Activated CD8-positive, alpha-beta memory T cell treated with anti-CD3 and anti-CD28 coated beads for 24 hours (primary cell): ENCODE data around the gene CYTH2.
"Not testable (repeated sequence)": the region's sequence is repeated elsewhere in the genome, so short reads cannot be mapped to it uniquely, and the experiment has no call there.

ENCODE experiments used
- DNase-seq: peaks from one replicate; pipeline ENCODE4 v3.0.0-alpha.2; 2020

The CYTH2 gene

GRCh38 chr19:48478339-48479256 lies 9.4 kb downstream of the CYTH2 start:
- DNase-seq = no peak

DNA sequence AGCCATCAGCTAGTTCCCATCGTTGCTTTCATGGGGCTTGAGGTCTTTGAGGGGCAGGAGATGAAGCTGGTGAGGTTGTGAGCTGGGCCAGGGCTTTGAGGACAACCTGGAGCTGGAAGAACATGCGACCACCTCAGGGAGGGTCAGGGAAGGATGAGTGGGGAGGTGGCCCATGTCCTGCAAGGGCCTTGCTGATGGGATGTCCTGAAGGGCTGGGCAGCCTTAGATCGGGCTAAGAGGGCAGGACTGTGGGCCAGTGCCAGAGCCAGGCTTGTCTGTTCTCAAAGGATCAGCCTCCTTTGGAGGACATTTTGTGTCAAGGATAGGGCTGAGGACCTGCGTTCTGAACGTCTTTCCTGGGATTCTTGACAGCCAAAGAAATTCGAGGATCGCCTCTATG lies 10.5 kb downstream of the CYTH2 start:
- no peak for DNase-seq

DNA sequence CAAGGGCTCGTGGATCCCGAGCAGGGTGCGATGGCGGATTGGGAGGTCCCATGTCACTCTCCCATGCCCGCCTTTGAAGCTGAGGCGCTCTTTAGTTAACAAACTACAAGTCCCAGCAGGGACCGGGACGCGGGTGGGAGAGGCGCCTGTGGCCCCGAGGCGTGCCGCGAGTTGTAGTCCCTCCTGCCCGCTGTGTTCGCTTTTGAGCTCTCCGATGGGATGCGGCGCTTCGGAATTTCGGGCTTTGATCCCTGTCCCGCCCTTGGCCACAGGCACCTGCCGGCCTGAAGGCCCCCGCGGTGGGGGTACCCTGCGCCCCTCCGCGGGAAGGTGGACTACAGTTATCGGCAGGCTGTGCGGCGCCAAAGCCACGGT lies 11.0 kb downstream of the CYTH2 start:
- DNase-seq = peak; percentile 76

DNA sequence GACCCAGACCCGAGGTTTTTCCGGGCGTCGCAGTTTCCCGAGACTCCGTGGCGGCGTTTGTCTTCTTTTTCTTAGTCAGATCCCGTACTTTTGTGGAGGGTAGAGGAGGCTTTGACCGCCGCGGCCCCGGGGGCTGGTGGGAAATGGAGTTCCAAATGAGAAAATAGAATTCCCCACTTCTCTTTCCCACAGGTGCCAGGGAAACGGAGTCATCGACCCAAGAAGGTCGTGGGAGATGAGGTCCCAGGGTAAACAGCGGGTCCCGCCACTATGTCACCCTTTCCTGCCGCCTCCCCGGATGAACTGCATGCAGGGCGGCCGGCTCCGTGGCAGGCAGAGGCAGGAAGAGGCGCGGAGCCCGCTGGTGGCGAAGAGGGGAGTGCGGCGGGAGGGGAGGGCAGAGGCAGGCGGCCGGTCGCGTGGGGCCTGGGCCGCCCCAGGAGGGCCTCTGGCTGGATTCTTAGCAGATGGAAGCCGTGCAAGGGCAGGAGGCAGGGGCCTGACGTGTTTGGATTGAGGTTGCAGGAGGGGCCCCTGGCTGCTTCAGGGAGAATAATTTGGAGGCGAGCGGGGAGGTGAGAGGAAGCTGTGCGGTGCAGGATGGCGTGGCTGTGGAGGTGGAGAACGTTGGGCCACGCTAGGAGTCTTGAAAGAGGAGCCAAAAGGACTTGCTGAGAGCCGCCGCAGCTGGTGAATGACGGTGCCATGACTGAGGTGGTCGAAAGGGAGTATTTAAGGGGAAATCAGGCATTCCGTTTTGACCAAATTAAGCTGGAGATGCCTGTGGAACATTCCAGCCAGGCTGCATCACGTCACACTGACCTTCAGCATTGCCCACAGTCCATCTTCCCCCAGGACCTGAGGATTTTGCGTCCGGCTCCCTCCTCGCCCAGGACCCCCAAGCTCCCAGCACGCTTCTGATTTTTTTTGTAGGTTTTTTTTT lies 11.7 kb downstream of the CYTH2 start:
- DNase-seq = peak; percentile 84

DNA sequence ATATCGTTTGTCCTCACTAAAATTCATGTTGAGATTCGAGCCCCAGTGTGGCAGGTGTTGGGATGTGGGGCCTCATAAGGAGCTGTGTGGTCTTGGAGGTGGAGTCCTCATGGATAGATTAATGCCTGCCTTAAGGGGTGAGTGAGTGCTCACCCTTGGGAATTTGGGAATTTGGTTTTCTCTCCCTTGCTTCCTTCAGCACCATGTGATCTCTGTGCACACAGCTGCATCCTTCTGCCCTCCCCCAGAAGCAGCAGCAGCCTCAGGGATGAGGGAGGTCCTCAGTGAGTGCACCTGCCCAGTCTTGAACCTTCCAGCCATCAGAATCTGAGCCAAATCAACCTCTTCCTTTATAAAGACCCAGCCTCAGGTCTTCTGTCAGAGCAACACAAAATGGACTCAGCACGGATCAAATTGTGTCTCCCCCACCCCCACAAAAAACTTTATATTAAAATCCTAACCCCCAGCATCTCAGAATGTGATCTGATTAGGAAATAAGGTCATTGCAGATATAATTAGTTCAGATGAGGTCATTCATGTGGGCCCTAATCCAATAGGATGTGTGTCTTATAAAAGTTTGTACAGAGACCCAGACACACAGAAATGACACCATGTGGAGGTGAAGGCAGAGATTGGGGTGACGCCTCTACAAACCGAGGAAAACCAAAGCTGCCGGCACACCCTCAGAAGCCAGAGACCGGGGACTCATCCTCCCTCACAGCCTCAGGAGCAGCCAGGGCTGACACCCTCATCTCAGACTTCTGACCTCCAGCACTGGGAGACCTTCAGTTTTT lies 12.9 kb downstream of the CYTH2 start:
- no peak for DNase-seq

GRCh38 chr19:48483301-48483700 lies 14.1 kb downstream of the CYTH2 start:
- DNase-seq = no peak

DNA sequence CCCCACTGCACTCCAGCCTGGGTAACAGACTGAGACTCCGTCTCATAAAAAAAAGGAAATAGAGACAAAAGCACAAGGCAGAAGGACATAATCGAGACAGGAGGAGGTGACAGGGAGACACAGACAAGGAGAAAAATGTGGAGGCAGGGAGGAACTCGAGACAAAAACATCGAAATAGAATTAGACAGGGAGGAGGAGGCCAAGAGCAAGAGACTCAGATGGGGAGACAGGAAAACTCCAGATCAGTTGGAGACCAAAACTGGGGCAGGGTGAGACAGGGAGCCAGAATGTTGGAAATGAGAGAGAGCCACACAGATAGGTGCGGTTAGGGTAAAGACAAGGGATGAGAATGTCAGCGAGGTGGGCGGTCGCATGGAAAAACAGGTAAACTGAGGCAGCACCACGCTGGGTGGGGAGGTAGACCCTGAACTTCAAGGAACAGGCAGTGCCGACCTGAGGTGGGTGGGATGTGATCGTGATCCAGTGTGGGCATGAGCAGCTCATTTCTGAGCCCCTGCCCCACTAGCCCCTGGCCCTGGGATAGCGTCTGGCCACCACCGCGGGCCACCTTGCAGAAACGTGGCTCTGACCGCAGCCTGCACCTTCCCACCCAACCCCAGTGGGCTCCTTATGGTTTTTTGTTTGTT lies 15.2 kb downstream of the CYTH2 start:
- DNase-seq = no peak

DNA sequence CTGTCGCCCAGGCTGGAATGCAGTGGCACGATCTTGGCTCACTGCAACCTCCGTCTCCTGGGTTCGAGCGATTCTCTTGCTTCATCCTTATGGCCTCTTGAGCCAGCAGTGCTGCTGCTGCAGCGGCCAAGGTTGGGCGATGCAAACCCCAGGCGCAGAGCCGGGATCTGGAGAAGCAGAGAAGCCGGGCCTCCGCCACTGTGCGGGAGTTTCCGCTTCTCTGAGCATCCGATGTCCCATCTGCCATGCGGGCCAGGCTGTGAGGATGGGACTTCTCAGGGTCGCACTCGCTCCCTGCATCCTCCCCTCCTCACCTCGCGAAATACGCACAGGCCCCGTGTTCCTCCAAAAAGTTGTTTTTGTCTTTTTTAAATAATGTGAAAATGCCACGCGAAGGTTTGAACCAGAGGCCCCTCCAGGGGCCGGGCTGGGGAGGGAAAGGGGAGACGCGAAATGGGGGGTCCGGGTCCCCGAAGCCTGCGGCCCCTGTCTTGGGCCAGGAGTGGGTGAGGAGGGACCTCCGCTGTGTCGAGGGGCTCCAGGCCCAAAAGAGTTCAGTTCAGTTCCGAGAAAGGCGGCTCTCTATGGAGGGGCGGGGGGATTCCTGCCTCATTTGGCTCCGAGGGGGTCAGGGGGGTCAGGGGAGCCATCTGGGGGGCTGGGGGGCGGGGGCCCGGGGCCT lies 15.9 kb downstream of the CYTH2 start:
- DNase-seq = no peak

GRCh38 chr19:48486706-48487105 lies 17.5 kb downstream of the CYTH2 start:
- DNase-seq = not testable (repeated sequence)

- DNase-seq = no peak
Measured at GRCh38 chr19:48487544-48487943, 18.4 kb downstream of the CYTH2 start.

DNA sequence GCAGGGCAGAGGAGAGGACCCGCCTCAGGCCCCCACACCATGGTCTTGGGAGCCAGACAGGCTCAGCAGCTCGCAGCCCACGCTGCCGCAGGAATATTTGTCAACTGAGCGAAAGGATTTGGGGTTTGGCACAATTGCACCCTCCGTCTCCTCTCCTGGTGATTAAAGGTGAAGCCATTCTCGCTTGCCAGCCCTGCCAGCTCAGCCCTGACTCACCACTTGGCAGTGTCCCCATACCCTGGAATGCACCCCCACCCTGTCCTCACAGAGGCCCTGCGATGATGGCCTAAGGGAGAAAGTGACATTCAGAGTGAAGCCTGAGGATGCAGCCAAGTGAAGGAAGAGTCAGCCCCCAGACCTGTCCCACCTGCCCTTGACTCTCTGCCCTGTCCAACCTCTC lies 18.8 kb downstream of the CYTH2 start:
- DNase-seq = no peak

GRCh38 chr19:48488478-48488877 lies 19.3 kb downstream of the CYTH2 start:
- DNase-seq = not testable (repeated sequence)

GRCh38 chr19:48489608-48490216 lies 20.5 kb downstream of the CYTH2 start:
- DNase-seq = peak; percentile 95

DNA sequence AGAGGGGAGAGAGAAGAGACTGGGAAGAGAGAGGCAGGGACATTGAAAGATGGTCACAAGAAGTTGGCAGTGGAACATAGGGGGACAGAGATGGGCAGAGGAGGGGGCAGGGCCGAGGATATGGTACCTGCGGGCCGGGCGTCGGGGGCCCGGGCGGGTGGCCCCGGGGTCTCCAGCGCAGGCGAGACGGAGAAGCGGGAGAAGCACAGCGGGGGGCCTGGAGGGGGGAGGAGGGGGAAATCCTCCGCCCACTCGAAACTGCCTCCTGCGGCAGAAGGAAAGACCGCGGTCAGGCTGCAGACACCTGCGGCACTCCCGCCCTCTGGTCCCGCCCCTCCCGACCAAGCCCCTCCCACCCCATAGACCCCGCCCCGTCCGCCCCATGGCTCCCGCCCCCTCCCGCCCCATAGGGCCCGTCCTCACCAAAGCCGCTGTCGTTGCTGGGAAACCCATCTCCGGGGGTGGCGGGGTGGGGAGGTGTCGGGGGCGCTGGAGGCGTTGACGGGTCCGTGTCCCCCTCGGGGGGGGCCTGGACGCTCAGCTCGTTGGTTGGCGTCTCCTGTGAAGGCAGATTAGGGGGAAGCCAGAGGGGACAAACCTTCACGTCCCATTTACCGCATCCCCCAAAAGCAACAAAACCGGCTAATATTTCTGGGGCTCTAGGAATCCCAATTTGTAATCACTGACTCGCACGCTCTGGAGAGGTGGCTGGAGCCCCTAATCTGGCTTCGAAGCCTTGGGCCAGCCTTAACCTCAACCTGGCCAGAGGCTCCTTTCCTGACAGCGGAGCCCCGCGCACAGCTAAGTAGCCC lies 22.0 kb downstream of the CYTH2 start:
- peak; percentile 80 for DNase-seq

- DNase-seq = no peak
Measured at GRCh38 chr19:48491793-48492123, 22.6 kb downstream of the CYTH2 start.

GRCh38 chr19:48492925-48493717 lies 24.0 kb downstream of the CYTH2 start:
- DNase-seq = peak; percentile 92

DNA sequence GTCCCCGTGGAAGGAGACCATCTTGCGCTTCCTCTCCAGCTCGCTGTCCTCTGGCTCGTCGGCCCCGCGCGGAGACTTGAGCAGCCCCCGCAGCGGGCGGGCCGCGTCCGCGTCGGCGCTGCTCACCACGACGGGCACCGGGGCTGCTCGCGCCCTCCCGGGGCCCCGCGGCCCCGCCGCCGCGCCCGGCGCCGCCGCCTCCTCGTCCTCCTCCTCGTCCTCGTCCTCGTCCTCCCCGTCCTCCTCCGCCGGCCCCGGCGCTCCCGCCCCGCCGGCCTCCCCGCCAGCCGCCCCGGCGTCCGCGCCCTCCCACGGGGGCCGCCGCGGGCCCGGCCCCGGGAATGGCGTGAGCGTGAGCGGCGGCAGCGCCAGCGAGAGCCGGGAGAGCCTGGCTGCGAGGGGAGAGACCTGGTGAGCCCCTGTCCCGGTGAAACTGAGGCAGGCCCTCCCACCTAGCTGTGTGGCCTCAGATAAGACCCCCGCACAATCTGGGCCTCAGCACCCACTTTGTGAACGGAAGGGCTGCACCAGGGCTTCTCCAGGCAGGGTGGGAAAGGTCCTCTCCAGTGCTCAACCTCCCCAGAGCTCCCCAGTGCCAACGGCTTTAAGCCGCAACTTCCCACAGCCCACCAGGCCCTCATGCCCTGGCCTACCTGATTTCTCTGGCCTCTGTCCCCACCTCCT lies 24.7 kb downstream of the CYTH2 start:
- DNase-seq = no peak

- DNase-seq = no peak
Measured at GRCh38 chr19:48495396-48495795, 26.2 kb downstream of the CYTH2 start.
